Caco-2 (cell line): ENCODE measurements around the gene YIPF1. TPM values are rescaled to one million over a fixed set of nuclear protein-coding genes. Genes with fewer than 3 reads are reported as not detected.

Experiments used
- BruUV-seq: library from RNA; stranded (reverse); fragments of 400-500 nt; replicated peaks from 2 replicates; lab custom pipeline; 2021; lab: Mats Ljungman, UMichigan
- CTCF ChIA-PET: fragments of 300-600 bp; sonication (Branson Sonifier 250); formaldehyde crosslinking; loops from one replicate; lab custom pipeline; 2022; ENCODE audit warnings: antibody characterized with exemption; lab: Charles Lee
- POLR2A ChIA-PET: fragments of 300-600 bp; sonication (Branson Sonifier 250); formaldehyde crosslinking; loops from one replicate; lab custom pipeline; 2022; ENCODE audit warnings: antibody characterized with exemption; lab: Charles Lee
- DNase-seq, 2 experiments: peaks; one replicate each; pipeline versions ENCODE4 v3.0.0 to v3.0.0-alpha.2; 2020 to 2022
- H3K27me3 ChIP-seq: replicated peaks from 2 replicates; pipeline ENCODE4 v1.6.0; 2011; ENCODE audit warnings: low read length; ENCODE audit not compliant: control insufficient read depth, insufficient read depth
- H3K36me3 ChIP-seq: 2 replicates; pipeline ENCODE4 v1.5.1; 2011; ENCODE audit warnings: low read length; ENCODE audit not compliant: control insufficient read depth, insufficient read depth
- H3K4me1 ChIP-seq: fragments of 250-450 bp; sonication (Bioruptor Pico); 2 replicates; pipeline ENCODE4 v1.5.1; 2020; ENCODE audit warnings: mild to moderate bottlenecking
- H3K4me3 ChIP-seq: 2 replicates; pipeline ENCODE4 v1.5.1; 2011; ENCODE audit warnings: low read depth, mild to moderate bottlenecking, control low read depth, low read length
- H3K9me3 ChIP-seq: fragments of 250-450 bp; sonication (Bioruptor Pico); 2 replicates; pipeline ENCODE4 v1.5.1; 2020; ENCODE audit warnings: mild to moderate bottlenecking, moderate library complexity
- H3K27ac Mint-ChIP-seq: one replicate; pipeline ENCODE4 v1.8.0; 2022; ENCODE audit warnings: mixed read lengths; ENCODE audit not compliant: unreplicated experiment
- H3K27me3 Mint-ChIP-seq: one replicate; pipeline ENCODE4 v1.8.0; 2022; ENCODE audit warnings: mixed read lengths; ENCODE audit not compliant: insufficient read depth, unreplicated experiment
- H3K36me3 Mint-ChIP-seq: one replicate; pipeline ENCODE4 v1.8.0; 2022; ENCODE audit warnings: mild to moderate bottlenecking, mixed read lengths; ENCODE audit not compliant: insufficient read depth, unreplicated experiment
- H3K4me1 Mint-ChIP-seq: one replicate; pipeline ENCODE4 v1.8.0; 2022; ENCODE audit warnings: low read depth, mixed read lengths; ENCODE audit not compliant: unreplicated experiment
- H3K4me3 Mint-ChIP-seq: one replicate; pipeline ENCODE4 v1.8.0; 2022; ENCODE audit warnings: mild to moderate bottlenecking, moderate library complexity, mixed read lengths; ENCODE audit not compliant: unreplicated experiment
- H3K9me3 Mint-ChIP-seq: one replicate; pipeline ENCODE4 v1.8.0; 2022; ENCODE audit warnings: mixed read lengths; ENCODE audit not compliant: unreplicated experiment
- intact Hi-C: fragments of 100-400 bp; cut with micrococcal nuclease; formaldehyde crosslinking; loops from one replicate; pipeline ENCODE4 v1.10.0; 2022; ENCODE audit not compliant: unreplicated experiment
- total RNA-seq: library from RNA; stranded (reverse); gene quantifications from 2 replicates; pipeline ENCODE4 v1.2.3, GENCODE V29; 2022
- TF ChIP-seq, protein P1 (sequence below), 2 experiments: fragments of 200-600 bp in 1 of 2; IDR thresholded peaks; 1 replicate in 1 of 2; 2 replicates in 1 of 2; pipeline versions ENCODE4 v1.5.1 to v1.8.0; 2011 to 2022; ENCODE audit warnings: antibody characterized with exemption in 1 of 2, control low read depth in 1 of 2, inconsistent platforms in 1 of 2, low read depth in 1 of 2, low read length in 1 of 2, mild to moderate bottlenecking in 1 of 2, moderate library complexity in 1 of 2; ENCODE audit not compliant: insufficient read depth in 1 of 2, severe bottlenecking in 1 of 2, unreplicated experiment in 1 of 2

The YIPF1 gene
- total RNA-seq, 1 experiment from 2014 or later: 17.2 TPM

- peaks cover 22% of the 10 kb centered on the region for H3K4me1 ChIP-seq
- no peaks in the 10 kb centered on the region for H3K27me3 ChIP-seq
- H3K9me3 Mint-ChIP-seq: no peaks in the 10 kb centered on the region
- intact Hi-C loops: no loop called here
- no peak overlapping the region for H3K4me3 ChIP-seq
- H3K4me3 Mint-ChIP-seq: no peak overlapping the region
- ChIA-PET CTCF (interaction anchor here (1.0 kb wide), 1 partner anchor 48 kb away, joined by 3 read pairs; no protein-coding TSS in a partner anchor), POLR2A (no interaction called here)
- BruUV-seq: no TSS peak
- H3K9me3 ChIP-seq: no peaks in the 10 kb centered on the region
- no peaks in the 10 kb centered on the region for H3K27me3 Mint-ChIP-seq
- H3K36me3 Mint-ChIP-seq: peaks cover 7% of the 10 kb centered on the region
- no peaks in the 10 kb centered on the region for H3K36me3 ChIP-seq
- H3K27ac Mint-ChIP-seq: no peak overlapping the region
- no peak for DNase-seq
- peaks cover 31% of the 10 kb centered on the region for H3K4me1 Mint-ChIP-seq
- TF ChIP-seq, protein P1, sequence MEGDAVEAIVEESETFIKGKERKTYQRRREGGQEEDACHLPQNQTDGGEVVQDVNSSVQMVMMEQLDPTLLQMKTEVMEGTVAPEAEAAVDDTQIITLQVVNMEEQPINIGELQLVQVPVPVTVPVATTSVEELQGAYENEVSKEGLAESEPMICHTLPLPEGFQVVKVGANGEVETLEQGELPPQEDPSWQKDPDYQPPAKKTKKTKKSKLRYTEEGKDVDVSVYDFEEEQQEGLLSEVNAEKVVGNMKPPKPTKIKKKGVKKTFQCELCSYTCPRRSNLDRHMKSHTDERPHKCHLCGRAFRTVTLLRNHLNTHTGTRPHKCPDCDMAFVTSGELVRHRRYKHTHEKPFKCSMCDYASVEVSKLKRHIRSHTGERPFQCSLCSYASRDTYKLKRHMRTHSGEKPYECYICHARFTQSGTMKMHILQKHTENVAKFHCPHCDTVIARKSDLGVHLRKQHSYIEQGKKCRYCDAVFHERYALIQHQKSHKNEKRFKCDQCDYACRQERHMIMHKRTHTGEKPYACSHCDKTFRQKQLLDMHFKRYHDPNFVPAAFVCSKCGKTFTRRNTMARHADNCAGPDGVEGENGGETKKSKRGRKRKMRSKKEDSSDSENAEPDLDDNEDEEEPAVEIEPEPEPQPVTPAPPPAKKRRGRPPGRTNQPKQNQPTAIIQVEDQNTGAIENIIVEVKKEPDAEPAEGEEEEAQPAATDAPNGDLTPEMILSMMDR (IDR thresholded peaks at IDR 0.05; ENCODE audit: insufficient read depth in 1 of 2, low read depth in 1 of 2, low read length in 1 of 2, severe bottlenecking in 1 of 2, unreplicated experiment in 1 of 2): no peak
Observed at GRCh38 chr1:53899206-53899628, 9.6 kb upstream of the YIPF1 start.

DNA sequence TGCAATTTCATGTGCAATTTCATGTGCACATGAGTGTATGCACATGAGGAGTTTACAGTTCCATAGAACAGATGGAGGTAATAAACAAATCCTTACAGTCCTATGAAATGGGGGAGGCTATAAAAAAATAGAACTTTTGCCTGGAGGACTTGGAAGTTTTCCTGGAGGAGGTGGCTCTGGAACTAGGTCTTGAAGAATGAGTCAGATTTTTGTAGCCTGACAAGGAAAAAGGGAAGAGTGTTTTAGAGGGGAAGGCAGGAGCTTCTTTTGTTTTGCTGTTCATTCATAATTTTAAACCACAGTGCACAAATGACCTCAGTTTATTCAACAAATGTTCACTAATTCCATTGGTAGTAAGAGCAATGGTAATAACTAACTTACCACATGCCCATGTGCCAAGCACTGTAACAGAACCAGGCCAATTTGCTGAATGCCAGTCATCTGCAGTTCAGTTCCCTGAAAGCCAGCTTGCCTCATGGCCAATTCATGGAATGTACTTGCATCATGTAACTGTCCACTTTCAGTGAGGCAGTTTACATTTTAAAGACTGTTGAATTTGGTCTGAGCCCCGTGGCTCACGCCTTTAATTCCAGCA is 7.1 kb upstream of the YIPF1 start:
- Mint-ChIP-seq H3K27me3 (no peaks in the 10 kb centered on the region), H3K27ac (peak overlapping the region; percentile 53), H3K9me3 (no peaks in the 10 kb centered on the region), H3K4me3 (no peak overlapping the region), H3K36me3 (peaks cover 7% of the 10 kb centered on the region), H3K4me1 (peaks cover 27% of the 10 kb centered on the region)
- BruUV-seq: no TSS peak
- intact Hi-C loops: no loop called here
- no peak for DNase-seq
- no peaks in the 10 kb centered on the region for H3K27me3 ChIP-seq
- no peak overlapping the region for H3K4me3 ChIP-seq
- H3K9me3 ChIP-seq: no peaks in the 10 kb centered on the region
- H3K36me3 ChIP-seq: no peaks in the 10 kb centered on the region
- ChIA-PET CTCF (no interaction called here), POLR2A (no interaction called here)
- TF ChIP-seq, protein P1 (IDR thresholded peaks at IDR 0.05; ENCODE audit: insufficient read depth in 1 of 2, low read depth in 1 of 2, low read length in 1 of 2, severe bottlenecking in 1 of 2, unreplicated experiment in 1 of 2): no peak
- peaks cover 20% of the 10 kb centered on the region for H3K4me1 ChIP-seq

DNA sequence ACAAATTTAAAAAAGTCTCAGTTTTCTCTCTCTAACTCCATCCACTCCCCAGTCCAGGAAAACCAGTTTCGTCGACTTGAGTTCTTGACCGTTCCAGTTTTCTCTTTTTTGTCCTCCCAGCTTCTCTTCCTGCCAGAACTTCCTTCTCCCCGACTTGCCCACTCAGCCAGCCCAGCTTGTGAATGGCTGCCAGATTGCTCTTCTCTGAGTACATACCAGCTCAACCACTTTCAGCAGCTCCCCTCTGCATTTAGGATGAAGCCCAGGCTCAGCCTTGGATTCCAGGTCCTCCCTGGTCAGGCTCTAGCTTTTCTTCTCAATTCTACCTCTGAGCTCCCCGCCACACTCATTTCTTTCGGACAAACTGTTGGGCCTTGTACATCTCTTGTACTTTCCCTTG is 5.8 kb upstream of the YIPF1 start:
- H3K27ac Mint-ChIP-seq: peak overlapping the region; percentile 61
- CTCF ChIA-PET: interaction anchor here (0.9 kb wide), 1 partner anchor 50 kb away, joined by 4 read pairs; the partner anchor contains the start of gene IFT25

More for the DNA sequence above, 5.8 kb upstream of the YIPF1 start:
- intact Hi-C loops: no loop called here
- peaks cover 21% of the 10 kb centered on the region for H3K4me1 Mint-ChIP-seq
- H3K9me3 ChIP-seq: no peaks in the 10 kb centered on the region
- H3K27me3 Mint-ChIP-seq: no peaks in the 10 kb centered on the region
- no peak overlapping the region for H3K4me3 ChIP-seq
- H3K9me3 Mint-ChIP-seq: no peaks in the 10 kb centered on the region
- H3K27me3 ChIP-seq: no peaks in the 10 kb centered on the region
- BruUV-seq: no TSS peak
- peaks cover 22% of the 10 kb centered on the region for H3K4me1 ChIP-seq
- peaks cover 7% of the 10 kb centered on the region for H3K36me3 Mint-ChIP-seq
- TF ChIP-seq, protein P1 (IDR thresholded peaks at IDR 0.05; ENCODE audit: insufficient read depth in 1 of 2, low read depth in 1 of 2, low read length in 1 of 2, severe bottlenecking in 1 of 2, unreplicated experiment in 1 of 2): no peak
- no peaks in the 10 kb centered on the region for H3K36me3 ChIP-seq
- no peak for DNase-seq
- H3K4me3 Mint-ChIP-seq: peak overlapping the region; percentile 30
- POLR2A ChIA-PET: no interaction called here
